Activated T-cell treated with anti-CD3 and anti-CD28 coated beads, Interleukin-2, amount 50 U/mL, for 24 hours (primary cell): ENCODE measurements around the gene RNF225.
"Not testable (repeated sequence)": the region's sequence is repeated elsewhere in the genome, so short reads cannot be mapped to it uniquely, and the experiment has no call there.

Source experiments
- DNase-seq: peaks from one replicate; pipeline ENCODE4 v3.0.0-alpha.2; 2020
- H3K27ac Mint-ChIP-seq: 2 replicates; pipeline ENCODE4 v1.8.0; 2020; ENCODE audit warnings: mild to moderate bottlenecking, mixed read lengths
- H3K27me3 Mint-ChIP-seq: 2 replicates; pipeline ENCODE4 v1.8.0; 2020; ENCODE audit warnings: mixed read lengths
- H3K36me3 Mint-ChIP-seq: 2 replicates; pipeline ENCODE4 v1.8.0; 2020; ENCODE audit warnings: low read depth, mixed read lengths
- H3K4me1 Mint-ChIP-seq: 2 replicates; pipeline ENCODE4 v1.8.0; 2020; ENCODE audit warnings: low read depth, mixed read lengths
- H3K4me3 Mint-ChIP-seq: 2 replicates; pipeline ENCODE4 v1.8.0; 2020; ENCODE audit warnings: mild to moderate bottlenecking, moderate library complexity, mixed read lengths
- H3K9me3 Mint-ChIP-seq: 2 replicates; pipeline ENCODE4 v1.8.0; 2020; ENCODE audit warnings: mixed read lengths

RNF225 gene

GRCh38 chr19:58395220-58395978 lies at the start of gene RNF225:
RNF225 (plus strand) TSS chr19:58395656; CDS start chr19:58396090, 434 bp downstream.
- Mint-ChIP-seq H3K4me1 (peaks cover 35% of the 10 kb centered on the region), H3K9me3 (no peaks in the 10 kb centered on the region), H3K36me3 (peaks cover 56% of the 10 kb centered on the region), H3K27ac (peak within 1 kb of the TSS; percentile 31), H3K27me3 (peaks cover 13% of the 10 kb centered on the region), H3K4me3 (no peak within 1 kb of the TSS)
- peak; percentile 67 for DNase-seq

- Mint-ChIP-seq H3K4me1 (peaks cover 30% of the 10 kb centered on the region), H3K9me3 (no peaks in the 10 kb centered on the region), H3K36me3 (peaks cover 28% of the 10 kb centered on the region), H3K27ac (peak overlapping the region; percentile 90), H3K27me3 (peaks cover 3% of the 10 kb centered on the region), H3K4me3 (peak overlapping the region; percentile 94)
- peak; percentile 83 for DNase-seq
Measured at GRCh38 chr19:58346961-58347929, 48.2 kb upstream of the RNF225 start.

GRCh38 chr19:58348080-58348479 lies 47.4 kb upstream of the RNF225 start:
- H3K9me3 Mint-ChIP-seq, DNase-seq, H3K27me3 Mint-ChIP-seq: not testable (repeated sequence)
- Mint-ChIP-seq H3K4me3 (peak overlapping the region; percentile 94), H3K4me1 (peaks cover 30% of the 10 kb centered on the region), H3K27ac (peak overlapping the region; percentile 90), H3K36me3 (peaks cover 24% of the 10 kb centered on the region)

DNA sequence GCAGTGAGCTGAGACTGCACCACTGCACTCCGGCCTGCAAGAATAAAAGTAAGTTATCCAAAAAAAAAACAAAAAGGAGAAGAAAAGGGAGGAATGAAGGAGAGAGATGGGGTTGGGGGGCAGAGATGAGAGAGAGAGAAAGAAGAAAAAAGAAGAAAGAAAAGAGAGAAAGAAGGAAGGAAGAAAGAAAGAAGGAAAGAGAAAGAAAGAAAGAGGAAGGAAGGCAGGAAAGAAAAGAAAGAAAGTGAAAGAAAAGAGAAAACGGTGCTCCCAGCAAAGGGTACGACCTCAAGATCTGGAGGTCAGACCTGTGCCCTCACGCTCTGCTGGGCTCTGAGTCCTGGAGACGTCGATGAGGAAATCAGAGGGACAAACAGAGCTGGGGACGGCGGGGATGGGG lies 45.9 kb upstream of the RNF225 start:
- DNase-seq = no peak
- no peak overlapping the region for H3K27ac Mint-ChIP-seq
- H3K4me1 Mint-ChIP-seq = peaks cover 30% of the 10 kb centered on the region
- H3K36me3 Mint-ChIP-seq = peaks cover 24% of the 10 kb centered on the region
- H3K27me3 Mint-ChIP-seq = peaks cover 3% of the 10 kb centered on the region
- peak overlapping the region; percentile 47 for H3K4me3 Mint-ChIP-seq
- H3K9me3 Mint-ChIP-seq = no peaks in the 10 kb centered on the region

DNA sequence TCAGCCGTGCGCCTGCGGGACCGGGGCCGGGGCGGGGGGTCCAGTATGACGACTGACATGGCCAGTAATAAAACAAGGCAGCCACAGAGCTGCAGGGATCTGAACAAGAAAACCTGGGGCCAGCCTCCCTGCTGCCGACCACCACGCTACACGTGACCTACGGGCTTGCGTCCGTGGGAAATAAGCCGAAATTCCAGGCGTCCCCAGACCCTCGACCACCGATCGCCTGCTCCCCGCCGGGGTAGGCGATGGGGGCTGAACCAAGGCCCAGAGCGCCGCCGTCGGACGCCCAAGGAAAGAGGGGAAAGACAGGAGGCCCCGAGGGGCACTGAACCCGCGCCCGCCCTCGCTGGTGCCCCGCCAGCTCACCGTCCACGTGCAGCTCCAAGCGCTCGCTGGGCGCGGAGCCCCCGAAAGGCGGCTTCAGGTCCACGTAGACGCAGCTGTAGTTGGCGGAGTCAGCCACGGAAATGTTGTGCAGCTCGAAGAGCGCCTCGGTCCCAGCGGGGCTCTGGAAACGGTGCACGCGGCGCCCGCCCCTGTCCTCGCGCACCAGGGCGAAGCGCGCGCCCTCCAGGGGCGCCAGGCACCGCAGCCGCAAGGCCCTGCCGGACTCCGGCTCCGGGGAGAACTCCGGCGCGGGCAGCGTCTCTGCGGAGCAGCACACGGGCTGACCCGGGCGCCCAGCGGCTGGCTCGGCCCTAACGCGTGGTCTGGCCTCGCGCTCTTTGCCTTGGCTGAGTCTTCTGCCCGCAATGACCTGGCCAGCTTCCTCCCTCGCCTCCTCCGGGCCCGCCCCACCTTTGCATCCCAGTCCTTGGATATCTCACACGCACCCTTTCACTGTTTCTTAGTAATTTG lies 45.2 kb upstream of the RNF225 start:
- H3K36me3 Mint-ChIP-seq = peaks cover 24% of the 10 kb centered on the region
- H3K27ac Mint-ChIP-seq = no peak overlapping the region
- no peak for DNase-seq
- H3K4me3 Mint-ChIP-seq = no peak overlapping the region
- no peaks in the 10 kb centered on the region for H3K9me3 Mint-ChIP-seq
- H3K27me3 Mint-ChIP-seq = peaks cover 3% of the 10 kb centered on the region
- peaks cover 32% of the 10 kb centered on the region for H3K4me1 Mint-ChIP-seq

- Mint-ChIP-seq H3K27me3 (peaks cover 7% of the 10 kb centered on the region), H3K36me3 (peaks cover 24% of the 10 kb centered on the region), H3K4me3 (no peak overlapping the region), H3K27ac (no peak overlapping the region), H3K4me1 (peaks cover 31% of the 10 kb centered on the region), H3K9me3 (no peaks in the 10 kb centered on the region)
- DNase-seq = no peak
Measured at GRCh38 chr19:58350871-58351557, 44.4 kb upstream of the RNF225 start.

DNA sequence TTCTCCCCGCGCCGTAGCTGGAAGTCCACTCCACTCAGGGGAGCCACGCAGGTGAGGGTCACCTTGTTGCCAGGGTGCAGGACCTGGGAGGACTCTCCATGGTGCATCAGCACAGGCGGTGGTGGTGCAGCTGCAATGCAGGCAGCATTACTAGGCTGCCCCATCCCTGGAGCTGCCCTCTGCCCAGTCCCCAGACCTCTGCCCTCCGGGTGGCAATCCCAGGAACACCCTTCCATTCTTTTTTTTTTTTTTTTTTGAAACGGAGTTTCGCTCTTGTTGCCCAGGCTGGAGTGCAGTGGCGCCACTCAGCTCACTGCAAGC lies 43.9 kb upstream of the RNF225 start:
- H3K36me3 Mint-ChIP-seq = peaks cover 24% of the 10 kb centered on the region
- no peak for DNase-seq
- peaks cover 35% of the 10 kb centered on the region for H3K4me1 Mint-ChIP-seq
- peaks cover 7% of the 10 kb centered on the region for H3K27me3 Mint-ChIP-seq
- no peaks in the 10 kb centered on the region for H3K9me3 Mint-ChIP-seq
- H3K4me3 Mint-ChIP-seq = no peak overlapping the region
- H3K27ac Mint-ChIP-seq = no peak overlapping the region

DNA sequence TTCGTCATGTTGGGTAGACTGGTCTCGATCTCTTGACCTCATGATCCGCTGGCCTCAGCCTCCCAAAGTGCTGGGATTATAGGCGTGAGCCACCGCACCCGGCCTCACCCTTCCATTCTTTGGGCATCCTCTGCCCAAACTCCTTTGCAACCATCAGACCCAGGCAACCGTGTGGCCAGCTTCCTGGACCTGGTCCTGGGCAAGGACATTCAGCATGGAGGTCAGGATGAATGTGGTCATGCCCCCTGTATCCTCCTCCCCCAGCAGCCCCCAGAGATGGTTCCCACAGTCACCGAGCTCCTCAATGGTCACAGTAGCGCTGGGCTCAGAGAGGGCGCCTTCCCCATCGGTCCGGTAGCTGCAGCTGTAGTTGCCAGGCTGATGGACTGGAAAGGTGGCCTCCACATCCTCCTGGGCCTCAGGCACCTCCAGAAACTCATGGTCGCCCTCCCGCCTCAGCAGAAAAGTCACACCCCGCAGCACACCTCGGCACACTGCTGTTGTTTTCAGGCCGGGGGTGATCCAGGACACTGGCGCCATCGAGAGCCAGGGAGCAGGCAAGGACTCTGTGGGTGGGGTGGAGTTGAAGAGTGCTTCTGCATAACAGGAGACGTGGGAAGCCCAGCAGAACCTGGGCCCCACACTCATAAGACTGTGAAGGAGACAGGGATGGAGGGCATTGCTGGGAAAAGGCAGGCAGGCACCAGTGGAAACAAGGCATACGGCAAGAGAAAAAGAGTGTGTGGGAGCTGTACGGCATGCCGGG lies 43.3 kb upstream of the RNF225 start:
- H3K27ac Mint-ChIP-seq = no peak overlapping the region
- H3K4me1 Mint-ChIP-seq = peaks cover 38% of the 10 kb centered on the region
- DNase-seq = no peak
- H3K27me3 Mint-ChIP-seq = peaks cover 4% of the 10 kb centered on the region
- no peak overlapping the region for H3K4me3 Mint-ChIP-seq
- H3K9me3 Mint-ChIP-seq = no peaks in the 10 kb centered on the region
- peaks cover 22% of the 10 kb centered on the region for H3K36me3 Mint-ChIP-seq

GRCh38 chr19:58352760-58353671 lies 42.4 kb upstream of the RNF225 start, which contains the start of gene A1BG:
A1BG (minus strand) TSS chr19:58353492; CDS start chr19:58353437, 55 bp downstream.
- H3K4me3 Mint-ChIP-seq = no peak within 1 kb of the TSS
- H3K27me3 Mint-ChIP-seq = peaks cover 4% of the 10 kb centered on the region
- no peak for DNase-seq
- peaks cover 38% of the 10 kb centered on the region for H3K4me1 Mint-ChIP-seq
- peaks cover 18% of the 10 kb centered on the region for H3K36me3 Mint-ChIP-seq
- H3K27ac Mint-ChIP-seq = no peak within 1 kb of the TSS
- H3K9me3 Mint-ChIP-seq = no peaks in the 10 kb centered on the region

GRCh38 chr19:58353717-58354477 lies 41.6 kb upstream of the RNF225 start:
- peaks cover 4% of the 10 kb centered on the region for H3K27me3 Mint-ChIP-seq
- H3K27ac Mint-ChIP-seq = no peak overlapping the region
- no peak overlapping the region for H3K4me3 Mint-ChIP-seq
- no peak for DNase-seq
- H3K9me3 Mint-ChIP-seq = no peaks in the 10 kb centered on the region
- peaks cover 33% of the 10 kb centered on the region for H3K4me1 Mint-ChIP-seq
- peaks cover 18% of the 10 kb centered on the region for H3K36me3 Mint-ChIP-seq

DNA sequence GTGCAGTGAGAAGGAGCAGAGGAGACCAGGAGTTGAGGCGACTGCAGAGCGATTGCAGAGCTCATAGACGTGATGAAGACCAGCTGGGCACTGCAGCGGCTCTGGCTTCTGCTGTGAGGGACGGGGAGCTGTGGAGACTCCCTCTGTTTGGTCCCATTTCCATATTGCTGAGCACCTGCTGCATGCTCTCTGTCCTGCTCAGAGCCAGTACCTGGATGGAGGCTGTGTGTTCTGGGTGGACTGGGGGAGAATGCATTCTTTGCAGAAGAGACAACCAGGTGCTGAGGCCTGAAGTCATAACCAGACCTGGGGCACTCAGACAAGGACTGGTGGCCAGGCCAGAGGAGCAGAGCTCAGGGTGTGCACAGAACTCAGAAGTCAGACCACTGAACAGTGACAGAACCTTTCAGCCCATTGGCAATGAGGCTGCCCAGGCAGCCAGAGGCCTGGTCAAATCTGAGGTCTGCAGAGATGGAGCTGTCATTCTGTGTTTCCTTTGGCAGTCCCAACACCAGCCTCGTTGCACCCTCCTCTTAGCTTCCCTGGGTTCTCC lies 40.9 kb upstream of the RNF225 start:
- peaks cover 4% of the 10 kb centered on the region for H3K27me3 Mint-ChIP-seq

More for the DNA sequence above, 40.9 kb upstream of the RNF225 start:
- DNase-seq = no peak
- Mint-ChIP-seq H3K4me3 (no peak overlapping the region), H3K27ac (no peak overlapping the region), H3K36me3 (peaks cover 16% of the 10 kb centered on the region), H3K9me3 (no peaks in the 10 kb centered on the region), H3K4me1 (peaks cover 28% of the 10 kb centered on the region)
